ENCODE measurements around the gene TCP11L2. TPM values are rescaled to one million over a fixed set of nuclear protein-coding genes. Genes with fewer than 3 reads are reported as not detected.

Gene TCP11L2
- total RNA-seq, 4 donors from 2014 or later: 32.1 to 52.3 (median 39.5) TPM

GRCh38 chr12:106303202-106303820 is 778 bp downstream of the TCP11L2 start:
- Histone ChIP-seq H3K36me3 (peaks cover 0 to 4% (median 0%) of the 10 kb centered on the region in 4 donors), H3K27ac (replicated peaks in 1 of 4) (peak overlapping the region; percentile 87 to 97 (median 97)), H3K4me3 (peak overlapping the region; percentile 83 to 97 (median 94)), H3K4me1 (peaks cover 54 to 74% (median 66%) of the 10 kb centered on the region in 4 donors), H3K27me3 (no peaks in the 10 kb centered on the region), H3K9me3 (no peaks in the 10 kb centered on the region)
- WGBS: 8% methylated on average over 13 of the region's 28 CpGs
- peak; percentile 96 for DNase-seq (ENCODE audit: extremely low spot score)
- TF ChIP-seq CTCF (IDR thresholded peaks at IDR 0.05) (peak in 2 of 3 experiments; percentile 7 to 15), POLR2AphosphoS5 (IDR thresholded peaks at IDR 0.05) (peak; percentile 66 to 84), EP300 (IDR thresholded peaks at IDR 0.05) (no peak), POLR2A (IDR thresholded peaks at IDR 0.05; ENCODE audit: low read depth) (no peak)
- intact Hi-C loops (cut with DNase I): loop anchor here (5.0 kb wide), 2 partner anchors 54 to 56 kb away; partner anchors contain the start of genes CKAP4 and POLR3B

- H3K27ac ChIP-seq (replicated peaks in 1 of 4): peak overlapping the region; percentile 87 to 97 (median 97)
These were observed 1.5 kb downstream of the TCP11L2 start for GRCh38 chr12:106304001-106304421.

GRCh38 chr12:106304797-106305196 is 2.3 kb downstream of the TCP11L2 start:
- peak overlapping the region in 3 of 4 donors; percentile 87 to 97 (median 97) for H3K27ac ChIP-seq (replicated peaks in 1 of 4)
- peaks cover 62 to 81% (median 80%) of the 10 kb centered on the region in 4 donors for H3K4me1 ChIP-seq
- H3K27me3 ChIP-seq: no peaks in the 10 kb centered on the region
- H3K4me3 ChIP-seq: peak overlapping the region in 1 of 4 donors; percentile 83
- no peak for DNase-seq (ENCODE audit: extremely low spot score)
- WGBS: 89% methylated on average over 6 of the region's 6 CpGs
- no peaks in the 10 kb centered on the region for H3K9me3 ChIP-seq
- TF ChIP-seq POLR2A (IDR thresholded peaks at IDR 0.05; ENCODE audit: low read depth): no peak
- no peak for TF ChIP-seq POLR2AphosphoS5 (IDR thresholded peaks at IDR 0.05)
- no peak for TF ChIP-seq CTCF (IDR thresholded peaks at IDR 0.05)
- no peak for TF ChIP-seq EP300 (IDR thresholded peaks at IDR 0.05)
- intact Hi-C loops (cut with DNase I): loop anchor here (5.0 kb wide), 3 partner anchors 38 to 57 kb away; partner anchors contain the start of genes CKAP4 and POLR3B
- peaks cover 0 to 4% (median 0%) of the 10 kb centered on the region in 4 donors for H3K36me3 ChIP-seq

More at GRCh38 chr12:106304001-106304421, 1.5 kb downstream of the TCP11L2 start:
- DNase-seq (ENCODE audit: extremely low spot score): no peak
- Histone ChIP-seq H3K36me3 (peaks cover 0 to 4% (median 0%) of the 10 kb centered on the region in 4 donors), H3K4me3 (peak overlapping the region; percentile 83 to 97 (median 94)), H3K4me1 (peaks cover 59 to 79% (median 73%) of the 10 kb centered on the region in 4 donors), H3K27me3 (no peaks in the 10 kb centered on the region), H3K9me3 (no peaks in the 10 kb centered on the region)
- WGBS: 34% methylated on average over 5 of the region's 5 CpGs
- intact Hi-C loops (cut with DNase I): loop anchor here (5.0 kb wide), 2 partner anchors 53 to 57 kb away; partner anchors contain the start of genes CKAP4 and POLR3B
- TF ChIP-seq POLR2AphosphoS5 (IDR thresholded peaks at IDR 0.05) (no peak), CTCF (IDR thresholded peaks at IDR 0.05) (no peak)

GRCh38 chr12:106305376-106305775 is 2.8 kb downstream of the TCP11L2 start:
- H3K4me3 ChIP-seq: no peak overlapping the region
- intact Hi-C loops (cut with DNase I): loop anchor here (5.0 kb wide), 1 partner anchor 37 kb away; no protein-coding TSS in a partner anchor

More at GRCh38 chr12:106305376-106305775, 2.8 kb downstream of the TCP11L2 start:
- DNase-seq (ENCODE audit: extremely low spot score): no peak
- no peaks in the 10 kb centered on the region for H3K9me3 ChIP-seq
- H3K36me3 ChIP-seq: peaks cover 0 to 4% (median 0%) of the 10 kb centered on the region in 4 donors
- peak overlapping the region in 1 of 4 donors; percentile 32 for H3K27ac ChIP-seq (replicated peaks in 1 of 4)
- 86% methylated on average over 5 of the region's 5 CpGs for WGBS
- no peaks in the 10 kb centered on the region for H3K27me3 ChIP-seq
- peaks cover 63 to 85% (median 84%) of the 10 kb centered on the region in 4 donors for H3K4me1 ChIP-seq
- TF ChIP-seq EP300 (IDR thresholded peaks at IDR 0.05) (no peak), POLR2A (IDR thresholded peaks at IDR 0.05; ENCODE audit: low read depth) (no peak), POLR2AphosphoS5 (IDR thresholded peaks at IDR 0.05) (no peak), CTCF (IDR thresholded peaks at IDR 0.05) (no peak)

Data from esophagus muscularis mucosa (tissue), 4 donors.